ENCODE results near the gene PCNT.
"Not testable (repeated sequence)": the region's sequence is repeated elsewhere in the genome, so short reads cannot be mapped to it uniquely, and the experiment has no call there.

Gene PCNT

DNA sequence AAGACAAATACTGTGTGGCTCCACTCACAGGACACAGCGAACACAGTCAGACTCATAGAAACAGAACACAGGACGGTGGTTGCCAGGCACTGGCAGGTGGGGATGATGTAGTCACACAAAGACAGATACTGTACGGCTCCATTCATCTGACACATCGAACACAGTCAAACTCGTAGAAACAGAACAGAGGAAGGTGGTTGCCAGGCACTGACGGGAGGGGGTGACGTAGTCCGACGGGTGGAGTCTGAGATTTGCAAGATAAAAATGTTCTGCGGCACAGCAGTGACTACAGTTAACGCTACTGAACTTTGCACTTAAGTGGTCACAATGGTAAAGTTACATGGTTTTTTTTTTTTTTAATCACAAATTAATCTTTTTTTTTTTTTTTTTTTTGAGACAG lies 19.0 kb upstream of the PCNT start:
- DNase-seq: peak; percentile 17

GRCh38 chr21:46307625-46308024 lies 16.3 kb upstream of the PCNT start:
- DNase-seq: no peak

DNA sequence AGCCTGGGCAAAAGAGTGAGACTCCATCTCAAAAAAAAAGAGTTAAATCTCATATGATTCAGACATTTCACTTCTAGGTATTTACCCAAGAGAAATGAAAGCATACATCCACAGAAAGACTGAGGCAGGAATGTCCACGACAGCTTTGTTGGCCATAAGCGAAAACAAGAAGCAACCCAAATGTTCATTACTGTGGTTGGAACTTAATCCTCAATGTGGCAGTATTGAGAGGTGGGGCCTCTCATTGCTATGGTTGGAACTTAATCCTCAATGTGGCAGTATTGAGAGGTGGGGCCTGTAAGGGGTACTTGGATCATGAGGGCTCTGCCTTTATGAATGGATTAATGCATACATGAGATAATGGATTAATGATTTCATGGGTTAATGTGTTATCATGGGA lies 15.5 kb upstream of the PCNT start:
- DNase-seq: no peak

DNA sequence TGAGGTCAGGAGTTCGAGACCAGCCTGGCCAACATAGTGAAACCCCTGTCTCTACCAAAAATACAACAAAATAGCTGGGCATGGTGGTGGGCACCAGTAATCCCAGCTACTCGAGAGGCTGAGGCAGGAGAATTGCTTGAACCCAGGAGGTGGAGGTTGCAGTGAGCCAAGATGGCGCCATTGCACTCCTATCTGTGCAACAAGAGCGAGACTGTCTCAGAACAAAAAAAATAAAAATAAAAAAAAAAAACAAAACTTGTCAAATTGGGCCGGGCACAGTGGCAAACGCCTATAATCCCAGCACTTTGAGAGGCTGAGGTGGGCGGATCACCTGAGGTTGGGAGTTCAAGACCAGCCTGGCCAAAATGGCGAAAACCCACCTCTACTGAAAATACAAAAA lies 13.7 kb upstream of the PCNT start:
- DNase-seq: not testable (repeated sequence)

- DNase-seq: no peak
These were observed 12.4 kb upstream of the PCNT start for GRCh38 chr21:46311568-46311967.

- no peak for DNase-seq
These were observed 11.0 kb upstream of the PCNT start for GRCh38 chr21:46312949-46313348.

DNA sequence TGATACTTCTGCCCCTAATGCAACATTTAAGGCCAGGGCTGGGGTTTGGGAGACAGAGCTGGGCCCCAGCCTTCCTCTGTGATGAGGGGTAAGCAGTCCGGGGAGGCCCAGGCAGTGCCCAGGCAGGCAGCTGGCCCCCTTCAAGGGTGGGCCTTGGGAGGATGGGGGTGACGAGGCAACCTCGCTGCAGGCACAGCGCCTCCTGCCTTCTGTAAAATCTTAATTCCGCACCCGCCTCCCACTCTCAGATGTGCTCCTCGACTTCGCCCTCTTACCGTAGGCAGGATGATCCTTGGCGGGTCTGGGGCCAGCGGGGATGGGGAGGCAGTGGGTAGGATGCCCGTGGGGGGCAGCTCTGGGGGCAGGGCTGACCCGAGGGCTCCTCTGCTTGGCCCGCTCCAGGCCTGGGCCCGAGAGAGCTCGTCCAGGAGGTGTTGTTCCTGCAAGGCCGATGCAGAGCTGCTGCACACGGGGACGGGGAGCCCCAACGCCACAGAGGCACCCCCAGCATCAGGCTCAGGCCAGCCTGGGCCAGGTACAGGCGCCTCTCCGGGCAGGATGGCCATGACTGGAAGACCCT lies 9.4 kb upstream of the PCNT start:
- DNase-seq: no peak

DNA sequence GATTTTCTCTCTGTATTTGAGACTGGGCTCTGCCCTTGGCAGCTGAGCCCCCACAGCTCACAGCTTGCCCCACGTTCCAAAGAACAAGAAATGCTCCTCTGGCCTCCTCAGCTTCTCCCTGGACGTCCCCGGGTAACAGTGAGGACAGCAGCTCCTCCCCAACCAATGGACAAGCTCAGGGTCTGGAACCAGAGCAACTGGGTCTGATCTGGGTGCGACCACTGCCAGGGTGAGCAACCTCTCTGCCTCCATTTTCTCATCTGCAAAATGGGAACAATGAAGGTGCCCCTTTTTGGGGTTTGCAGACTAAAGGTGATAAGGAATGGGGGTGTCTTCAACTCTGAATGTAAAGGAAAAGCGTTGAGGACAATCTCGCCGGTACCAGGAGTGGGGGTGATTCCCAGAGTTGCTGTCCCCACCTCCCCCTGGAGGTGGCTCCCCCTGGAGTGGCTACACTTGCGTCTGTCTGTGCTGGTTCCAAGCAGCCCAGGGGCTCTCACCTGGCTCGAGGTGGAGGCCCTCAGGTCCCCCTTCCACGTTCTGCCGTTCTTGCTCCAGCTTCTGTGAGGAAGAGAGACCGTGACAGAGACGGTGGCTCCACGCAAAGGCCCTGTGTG lies 7.1 kb upstream of the PCNT start:
- no peak for DNase-seq

GRCh38 chr21:46317710-46318463 lies 6.1 kb upstream of the PCNT start:
- DNase-seq: no peak

- DNase-seq: no peak
These were observed 5.5 kb upstream of the PCNT start for GRCh38 chr21:46318464-46318845.

- no peak for DNase-seq
These were observed 4.8 kb upstream of the PCNT start for GRCh38 chr21:46319186-46319585.

DNA sequence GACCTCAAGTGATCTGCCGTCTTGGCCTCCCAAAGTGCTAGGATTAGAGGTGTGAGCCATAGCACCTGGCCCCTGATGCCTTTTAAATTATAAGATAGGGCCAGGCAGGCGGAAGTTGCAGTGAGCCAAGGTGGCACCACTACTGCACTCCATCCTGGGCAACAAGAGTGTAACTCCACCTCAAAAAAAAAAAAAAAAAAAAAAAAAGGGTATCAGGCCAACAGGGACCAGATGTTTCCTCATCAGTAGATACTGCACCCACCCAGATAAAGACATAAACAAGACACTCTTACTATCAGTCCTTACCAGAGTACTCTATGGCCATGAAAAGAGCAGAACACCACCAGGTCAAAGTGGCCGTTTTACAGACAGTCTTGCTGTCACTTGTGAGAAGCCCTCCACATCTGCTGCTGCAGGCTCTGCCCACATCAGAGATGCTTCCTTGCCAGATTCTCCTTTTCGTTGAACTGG lies 3.6 kb upstream of the PCNT start:
- no peak for DNase-seq

- no peak for DNase-seq
These were observed 1.4 kb upstream of the PCNT start for GRCh38 chr21:46322351-46323226.

- no peak for DNase-seq
These were observed 688 bp upstream of the PCNT start for GRCh38 chr21:46323227-46323709.

DNA sequence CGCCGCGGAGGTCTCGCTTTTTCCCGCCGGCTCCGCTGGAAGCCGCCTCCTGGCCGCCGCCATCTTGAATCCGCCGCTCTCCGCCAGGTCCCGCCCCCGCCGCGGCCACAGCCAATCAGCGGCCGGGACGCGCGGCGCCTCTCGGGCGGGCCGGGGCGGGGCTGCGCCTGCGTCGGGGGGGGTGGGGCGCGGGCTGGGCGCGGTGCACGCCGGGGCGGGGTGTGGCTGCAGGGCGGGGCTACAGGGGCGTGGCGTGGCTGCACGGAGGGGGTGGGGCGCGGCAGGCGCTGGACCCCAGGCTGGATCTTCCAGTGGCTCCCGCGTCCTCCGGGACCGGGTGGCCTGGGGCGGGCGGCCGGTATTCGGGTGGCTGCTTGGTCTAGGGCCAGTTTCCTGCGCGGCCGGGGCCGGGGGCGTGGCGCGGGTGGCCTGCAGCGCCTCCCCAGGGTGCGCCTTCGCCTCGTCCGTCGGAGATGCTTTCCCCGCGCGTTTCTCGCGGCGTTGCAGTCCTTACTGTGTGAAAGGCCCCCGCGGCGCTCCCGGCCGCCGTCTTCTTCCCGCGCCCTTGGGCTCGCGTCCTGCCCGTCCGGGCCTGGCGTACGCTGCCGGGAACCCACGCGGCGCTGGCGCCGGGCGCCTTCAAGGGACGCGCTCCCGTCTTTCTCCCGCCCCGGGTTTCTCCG lies 575 bp downstream of the PCNT start:
- DNase-seq: peak; percentile 85

DNA sequence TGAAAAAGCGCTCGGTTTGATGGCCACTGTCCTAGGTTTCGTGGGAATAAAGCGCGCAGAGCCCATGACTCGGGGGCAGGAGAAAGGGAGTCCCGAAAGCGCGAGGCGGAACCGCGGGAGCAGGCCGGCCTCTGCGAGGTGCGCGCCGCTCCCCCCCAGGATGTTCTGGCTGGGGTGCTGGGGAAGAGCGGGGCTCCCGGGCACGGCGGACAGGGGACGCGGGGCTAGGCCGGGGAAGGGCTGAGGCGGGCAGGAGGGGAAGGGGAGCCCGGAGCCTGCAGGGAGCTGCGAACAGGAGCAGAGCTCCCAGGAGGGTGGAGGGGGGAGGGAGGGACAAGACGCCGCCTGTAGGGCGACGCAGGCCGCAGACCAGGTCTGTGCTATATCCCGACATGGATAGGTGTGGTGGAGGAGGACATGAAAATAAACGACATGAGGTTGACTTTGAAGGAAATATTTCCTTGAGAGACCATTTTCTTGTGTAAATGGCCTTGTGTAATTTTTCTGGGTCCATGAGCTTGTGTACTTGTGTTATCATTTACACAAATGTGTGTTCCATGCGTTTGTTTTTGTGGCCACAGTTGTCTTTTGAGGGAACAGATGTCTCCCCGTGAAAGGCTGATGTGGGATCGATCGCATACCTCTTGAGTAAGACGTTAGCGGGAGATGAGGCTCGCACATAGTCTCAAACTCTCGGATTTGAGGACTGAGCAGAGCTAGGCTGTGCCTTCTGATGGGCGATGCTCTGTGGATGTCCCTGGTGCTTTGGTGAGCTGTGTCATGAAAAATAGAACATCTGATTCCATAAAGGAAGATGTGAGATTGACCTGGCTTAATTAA lies 1.3 kb downstream of the PCNT start:
- DNase-seq: peak; percentile 32

- DNase-seq: no peak
These were observed 2.3 kb downstream of the PCNT start for GRCh38 chr21:46326110-46326703.

DNA sequence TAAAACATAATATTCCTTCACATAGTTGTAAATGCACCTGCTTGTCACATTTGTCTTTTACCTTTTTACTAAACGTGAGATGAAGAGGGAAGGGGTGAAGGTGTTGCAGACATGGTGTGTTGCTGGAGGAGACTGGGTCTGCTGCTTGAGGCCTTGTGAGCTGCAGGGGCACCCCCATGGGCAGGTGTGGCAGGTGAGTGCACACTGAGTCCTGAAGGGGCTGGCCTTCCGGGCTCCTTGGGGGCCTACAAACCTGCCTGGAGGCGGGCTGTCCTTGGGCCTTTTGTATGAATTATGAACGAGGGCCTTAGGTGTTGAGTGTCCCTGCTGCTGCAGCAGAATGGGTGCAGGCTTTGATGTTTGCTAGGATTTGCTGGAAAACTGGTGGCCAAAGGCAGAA lies 3.8 kb downstream of the PCNT start:
- no peak for DNase-seq

- no peak for DNase-seq
These were observed 4.2 kb downstream of the PCNT start for GRCh38 chr21:46328151-46328550.

DNA sequence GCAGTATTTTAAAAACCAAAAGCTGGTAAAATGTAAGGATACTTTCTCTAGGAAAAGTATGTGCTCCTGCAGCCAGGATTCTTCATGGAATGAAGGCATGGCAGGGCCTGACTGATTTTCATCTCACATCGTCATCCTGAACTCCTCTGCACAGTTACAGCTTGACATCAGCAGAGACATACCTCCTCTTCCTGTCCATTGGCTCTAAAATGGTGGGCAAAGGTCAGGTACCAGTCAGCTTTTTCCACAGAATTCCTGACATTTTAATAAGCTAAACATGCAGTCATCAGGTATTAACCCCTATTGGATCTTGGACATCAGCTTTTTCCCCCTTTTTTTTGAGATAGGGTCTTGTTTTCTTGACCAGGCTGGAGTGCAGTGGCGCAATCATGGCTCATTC lies 5.8 kb downstream of the PCNT start:
- no peak for DNase-seq
